Measurements from ENCODE around the gene EP400.

EP400 gene

DNA sequence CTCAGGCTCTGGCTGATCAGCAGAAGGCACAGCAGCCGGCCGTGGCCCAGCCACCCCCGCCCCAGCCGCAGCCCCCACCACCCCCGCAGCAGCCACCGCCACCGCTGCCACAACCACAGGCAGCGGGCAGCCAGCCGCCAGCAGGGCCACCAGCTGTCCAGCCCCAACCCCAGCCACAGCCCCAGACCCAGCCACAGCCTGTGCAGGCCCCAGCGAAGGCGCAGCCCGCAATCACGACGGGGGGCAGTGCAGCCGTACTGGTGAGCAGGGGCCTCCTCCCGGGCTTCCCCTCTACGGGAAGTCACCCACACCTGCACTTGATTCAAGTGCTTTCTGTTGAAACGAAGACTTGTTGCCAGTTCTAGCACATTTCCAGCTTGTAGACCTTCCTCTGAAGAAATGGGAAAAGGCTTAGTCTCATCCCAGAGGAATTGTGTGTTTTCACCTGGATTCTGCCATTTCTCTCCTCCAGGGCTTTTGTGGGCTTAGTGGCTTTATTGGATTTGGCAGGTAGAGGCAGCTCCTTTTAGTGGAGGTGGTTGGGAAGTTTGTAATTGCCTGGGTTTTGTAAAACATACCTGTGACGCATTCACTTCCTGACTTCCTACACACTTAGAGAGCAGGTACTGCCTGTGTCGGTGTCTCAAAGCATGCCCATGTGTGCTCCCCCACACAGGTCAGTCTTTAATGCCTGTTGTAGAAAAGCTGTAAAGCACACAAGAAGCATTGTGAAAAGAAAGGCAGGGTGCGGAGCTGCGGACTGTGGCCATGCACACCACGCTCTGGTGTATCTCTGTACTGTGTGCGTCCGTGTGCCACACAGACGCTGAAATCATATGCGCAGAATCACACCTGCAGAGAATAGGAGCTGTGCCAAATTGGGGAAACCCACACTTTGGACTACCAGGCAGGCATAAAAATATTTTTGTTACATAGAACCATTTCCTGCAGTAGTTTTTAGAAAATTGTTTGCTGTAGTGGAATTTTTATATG lies 103.9 kb downstream of the EP400 start:
- DNase-seq: no peak
- WGBS (ENCODE audit: insufficient coverage): 94% methylated on average over 21 of the region's 27 CpGs
- peaks cover 25 to 87% (median 72%) of the 10 kb centered on the region in 4 experiments for H3K36me3 ChIP-seq (ENCODE audit: control insufficient read depth in 4 of 4, insufficient read depth in 4 of 4, low read length in 3 of 4)
- no peaks in the 10 kb centered on the region for H3K9me3 ChIP-seq (ENCODE audit: control extremely low read depth in 1 of 5, control insufficient read depth in 4 of 5, insufficient read depth in 2 of 5, low read depth in 1 of 5, low read length in 4 of 5)
- no peaks in the 10 kb centered on the region for H3K27me3 ChIP-seq (replicated peaks in 2 of 5; ENCODE audit: control insufficient read depth in 4 of 5, insufficient read depth in 5 of 5, low read length in 4 of 5)
- ChIA-PET POLR2A (no interaction called here), CTCF (interaction anchor here (1.8 kb wide), 1 partner anchor 14 kb away, joined by 4 read pairs; no protein-coding TSS in a partner anchor)
- no peak overlapping the region for H3K27ac ChIP-seq (ENCODE audit: insufficient read depth in 1 of 2, low read depth in 1 of 2, low read length in 2 of 2, poor library complexity in 1 of 2, severe bottlenecking in 2 of 2)
- no peak overlapping the region for H3K4me3 ChIP-seq (ENCODE audit: control insufficient read depth in 1 of 7, extremely low read depth in 1 of 7, insufficient read depth in 4 of 7, low read depth in 2 of 7, low read length in 6 of 7)
- peaks cover 0 to 10% (median 2%) of the 10 kb centered on the region in 4 experiments for H3K4me1 ChIP-seq (ENCODE audit: control extremely low read depth in 1 of 4, control insufficient read depth in 4 of 4, insufficient read depth in 4 of 4, low read length in 3 of 4)

DNA sequence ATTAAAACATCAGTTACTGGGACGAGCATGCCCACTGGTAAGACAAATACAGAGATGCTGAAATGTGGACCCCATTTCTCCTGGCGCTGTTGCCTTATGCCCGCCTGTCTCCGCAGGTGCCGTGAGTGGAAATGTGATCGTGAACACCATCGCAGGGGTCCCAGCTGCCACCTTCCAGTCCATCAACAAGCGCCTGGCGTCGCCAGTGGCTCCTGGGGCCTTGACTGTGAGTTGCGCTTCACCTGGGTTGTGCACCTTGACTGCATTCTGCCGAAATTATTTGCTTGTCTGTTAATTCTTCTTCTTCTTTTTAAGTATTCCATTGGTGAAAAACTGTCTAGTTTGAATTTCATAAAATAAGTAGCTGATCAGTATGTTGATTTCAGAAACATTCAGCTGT lies 105.2 kb downstream of the EP400 start:
- Histone ChIP-seq H3K27ac (ENCODE audit: insufficient read depth in 1 of 2, low read depth in 1 of 2, low read length in 2 of 2, poor library complexity in 1 of 2, severe bottlenecking in 2 of 2) (no peak overlapping the region), H3K27me3 (replicated peaks in 2 of 5; ENCODE audit: control insufficient read depth in 4 of 5, insufficient read depth in 5 of 5, low read length in 4 of 5) (no peaks in the 10 kb centered on the region), H3K4me1 (ENCODE audit: control extremely low read depth in 1 of 4, control insufficient read depth in 4 of 4, insufficient read depth in 4 of 4, low read length in 3 of 4) (no peaks in the 10 kb centered on the region), H3K36me3 (ENCODE audit: control insufficient read depth in 4 of 4, insufficient read depth in 4 of 4, low read length in 3 of 4) (peaks cover 29 to 83% (median 67%) of the 10 kb centered on the region in 4 experiments), H3K4me3 (ENCODE audit: control insufficient read depth in 1 of 7, extremely low read depth in 1 of 7, insufficient read depth in 4 of 7, low read depth in 2 of 7, low read length in 6 of 7) (no peak overlapping the region), H3K9me3 (ENCODE audit: control extremely low read depth in 1 of 5, control insufficient read depth in 4 of 5, insufficient read depth in 2 of 5, low read depth in 1 of 5, low read length in 4 of 5) (no peaks in the 10 kb centered on the region)
- DNase-seq: no peak
- POLR2A ChIA-PET: no interaction called here
- WGBS (ENCODE audit: insufficient coverage): 100% methylated on average over 11 of the region's 12 CpGs
- CTCF ChIA-PET: interaction anchor here (1.8 kb wide), 1 partner anchor 13 kb away, joined by 4 read pairs; no protein-coding TSS in a partner anchor

DNA sequence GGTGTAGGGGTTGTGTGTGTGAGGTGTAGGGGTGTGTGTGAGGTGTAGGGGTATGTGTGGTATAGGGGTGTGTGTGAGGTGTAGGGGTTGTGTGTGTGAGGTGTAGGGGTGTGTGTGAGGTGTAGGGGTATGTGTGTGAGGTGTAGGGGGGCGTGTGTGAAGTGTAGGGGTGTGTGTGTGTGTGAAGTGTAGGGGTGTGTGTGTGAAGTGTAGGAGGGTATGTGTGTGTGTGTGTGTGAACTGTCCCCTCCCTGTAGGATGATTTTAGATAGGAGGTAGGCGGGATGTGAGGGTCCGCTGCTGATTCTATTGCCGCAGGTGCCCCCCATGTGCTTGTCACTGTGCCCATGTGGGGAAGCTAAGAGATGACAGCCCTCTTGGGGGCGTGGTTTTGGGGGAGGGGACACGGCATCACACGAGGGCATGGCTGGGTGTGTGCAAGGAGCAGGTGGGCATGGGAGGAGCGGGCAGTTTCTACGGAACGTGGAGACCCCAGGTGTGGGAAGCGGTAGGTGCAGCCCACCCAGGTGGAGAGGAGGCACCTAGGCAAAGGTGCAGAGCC lies 105.9 kb downstream of the EP400 start:
- Histone ChIP-seq H3K27me3 (replicated peaks in 2 of 5; ENCODE audit: control insufficient read depth in 4 of 5, insufficient read depth in 5 of 5, low read length in 4 of 5) (no peaks in the 10 kb centered on the region), H3K36me3 (ENCODE audit: control insufficient read depth in 4 of 4, insufficient read depth in 4 of 4, low read length in 3 of 4) (peaks cover 27 to 78% (median 64%) of the 10 kb centered on the region in 4 experiments), H3K4me3 (ENCODE audit: control insufficient read depth in 1 of 7, extremely low read depth in 1 of 7, insufficient read depth in 4 of 7, low read depth in 2 of 7, low read length in 6 of 7) (no peak overlapping the region), H3K27ac (ENCODE audit: insufficient read depth in 1 of 2, low read depth in 1 of 2, low read length in 2 of 2, poor library complexity in 1 of 2, severe bottlenecking in 2 of 2) (no peak overlapping the region), H3K9me3 (ENCODE audit: control extremely low read depth in 1 of 5, control insufficient read depth in 4 of 5, insufficient read depth in 2 of 5, low read depth in 1 of 5, low read length in 4 of 5) (no peaks in the 10 kb centered on the region), H3K4me1 (ENCODE audit: control extremely low read depth in 1 of 4, control insufficient read depth in 4 of 4, insufficient read depth in 4 of 4, low read length in 3 of 4) (no peaks in the 10 kb centered on the region)
- ChIA-PET CTCF (no interaction called here), POLR2A (no interaction called here)
- 100% methylated on average over 7 of the region's 11 CpGs for WGBS (ENCODE audit: insufficient coverage)
- DNase-seq: no peak

DNA sequence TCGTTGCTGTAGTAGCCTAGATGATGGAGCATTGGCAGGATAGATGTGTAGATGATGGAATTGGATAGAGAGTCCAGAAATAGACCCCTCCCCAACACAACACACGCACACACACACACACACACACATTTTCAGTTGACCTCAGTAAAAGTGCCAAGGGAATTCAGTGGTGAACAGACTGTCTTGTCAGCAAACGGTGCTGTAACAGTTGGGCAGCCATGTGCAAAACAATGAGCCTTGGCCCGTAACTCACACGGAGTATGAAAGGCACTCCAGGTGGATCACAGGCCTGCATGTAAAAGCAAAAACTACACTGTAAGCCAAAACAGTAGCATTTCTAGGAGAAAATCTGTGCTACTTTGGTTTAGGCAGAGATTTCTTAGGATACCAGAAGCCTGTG lies 106.6 kb downstream of the EP400 start:
- 73% methylated on average over 3 of the region's 5 CpGs for WGBS (ENCODE audit: insufficient coverage)
- CTCF ChIA-PET: no interaction called here
- Histone ChIP-seq H3K9me3 (ENCODE audit: control extremely low read depth in 1 of 5, control insufficient read depth in 4 of 5, insufficient read depth in 2 of 5, low read depth in 1 of 5, low read length in 4 of 5) (no peaks in the 10 kb centered on the region), H3K4me1 (ENCODE audit: control extremely low read depth in 1 of 4, control insufficient read depth in 4 of 4, insufficient read depth in 4 of 4, low read length in 3 of 4) (no peaks in the 10 kb centered on the region), H3K36me3 (ENCODE audit: control insufficient read depth in 4 of 4, insufficient read depth in 4 of 4, low read length in 3 of 4) (peaks cover 28 to 76% (median 60%) of the 10 kb centered on the region in 4 experiments), H3K27ac (ENCODE audit: insufficient read depth in 1 of 2, low read depth in 1 of 2, low read length in 2 of 2, poor library complexity in 1 of 2, severe bottlenecking in 2 of 2) (no peak overlapping the region), H3K4me3 (ENCODE audit: control insufficient read depth in 1 of 7, extremely low read depth in 1 of 7, insufficient read depth in 4 of 7, low read depth in 2 of 7, low read length in 6 of 7) (no peak overlapping the region), H3K27me3 (replicated peaks in 2 of 5; ENCODE audit: control insufficient read depth in 4 of 5, insufficient read depth in 5 of 5, low read length in 4 of 5) (no peaks in the 10 kb centered on the region)
- POLR2A ChIA-PET: no interaction called here
- DNase-seq: no peak

DNA sequence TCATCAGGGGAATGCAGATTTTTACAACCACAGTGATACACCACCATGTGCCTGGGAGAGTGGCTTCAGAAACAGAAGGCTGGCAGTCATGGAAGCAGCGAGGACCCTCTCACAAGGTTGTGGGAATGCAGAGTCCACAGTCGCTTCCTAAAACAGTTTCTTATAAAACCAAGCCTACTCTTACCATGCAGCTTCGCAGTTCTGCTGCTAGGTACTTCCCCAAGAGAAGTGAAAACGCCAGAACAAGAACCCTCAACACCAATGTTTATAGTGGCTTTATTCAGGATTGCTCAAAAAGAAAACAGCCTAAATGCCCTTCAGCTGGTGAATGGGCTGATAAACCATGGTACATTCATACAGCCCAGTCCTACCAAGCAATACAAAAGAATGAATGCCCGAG lies 107.2 kb downstream of the EP400 start:
- DNase-seq: no peak
- H3K4me3 ChIP-seq (ENCODE audit: control insufficient read depth in 1 of 7, extremely low read depth in 1 of 7, insufficient read depth in 4 of 7, low read depth in 2 of 7, low read length in 6 of 7): no peak overlapping the region
- peaks cover 26 to 77% (median 60%) of the 10 kb centered on the region in 4 experiments for H3K36me3 ChIP-seq (ENCODE audit: control insufficient read depth in 4 of 4, insufficient read depth in 4 of 4, low read length in 3 of 4)
- WGBS (ENCODE audit: insufficient coverage): 91% methylated on average over 3 of the region's 5 CpGs
- no peaks in the 10 kb centered on the region for H3K4me1 ChIP-seq (ENCODE audit: control extremely low read depth in 1 of 4, control insufficient read depth in 4 of 4, insufficient read depth in 4 of 4, low read length in 3 of 4)
- ChIA-PET POLR2A (no interaction called here), CTCF (no interaction called here)
- H3K27ac ChIP-seq (ENCODE audit: insufficient read depth in 1 of 2, low read depth in 1 of 2, low read length in 2 of 2, poor library complexity in 1 of 2, severe bottlenecking in 2 of 2): no peak overlapping the region
- no peaks in the 10 kb centered on the region for H3K27me3 ChIP-seq (replicated peaks in 2 of 5; ENCODE audit: control insufficient read depth in 4 of 5, insufficient read depth in 5 of 5, low read length in 4 of 5)
- H3K9me3 ChIP-seq (ENCODE audit: control extremely low read depth in 1 of 5, control insufficient read depth in 4 of 5, insufficient read depth in 2 of 5, low read depth in 1 of 5, low read length in 4 of 5): no peaks in the 10 kb centered on the region

DNA sequence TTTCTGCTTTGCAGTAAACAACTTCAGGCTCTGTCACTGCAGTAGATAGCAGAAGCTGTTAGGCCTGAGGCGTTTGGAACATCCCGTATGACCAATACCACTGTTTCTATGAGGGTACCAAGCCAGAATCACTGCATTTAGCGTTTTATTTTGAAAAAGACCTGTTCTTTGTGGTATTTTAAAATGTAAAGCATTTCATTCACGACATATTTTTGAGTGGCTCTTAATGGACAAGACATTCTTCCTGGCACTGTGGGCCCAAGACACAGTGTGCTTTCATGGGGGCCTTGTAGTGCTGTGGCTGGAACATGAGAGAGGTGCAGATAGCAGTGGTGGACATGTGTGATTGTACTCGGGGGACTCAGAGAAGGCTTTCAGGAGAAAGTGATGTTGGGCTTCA lies 107.9 kb downstream of the EP400 start:
- Histone ChIP-seq H3K27ac (ENCODE audit: insufficient read depth in 1 of 2, low read depth in 1 of 2, low read length in 2 of 2, poor library complexity in 1 of 2, severe bottlenecking in 2 of 2) (no peak overlapping the region), H3K4me3 (ENCODE audit: control insufficient read depth in 1 of 7, extremely low read depth in 1 of 7, insufficient read depth in 4 of 7, low read depth in 2 of 7, low read length in 6 of 7) (no peak overlapping the region), H3K36me3 (ENCODE audit: control insufficient read depth in 4 of 4, insufficient read depth in 4 of 4, low read length in 3 of 4) (peaks cover 27 to 77% (median 58%) of the 10 kb centered on the region in 4 experiments), H3K27me3 (replicated peaks in 2 of 5; ENCODE audit: control insufficient read depth in 4 of 5, insufficient read depth in 5 of 5, low read length in 4 of 5) (no peaks in the 10 kb centered on the region), H3K4me1 (ENCODE audit: control extremely low read depth in 1 of 4, control insufficient read depth in 4 of 4, insufficient read depth in 4 of 4, low read length in 3 of 4) (no peaks in the 10 kb centered on the region), H3K9me3 (ENCODE audit: control extremely low read depth in 1 of 5, control insufficient read depth in 4 of 5, insufficient read depth in 2 of 5, low read depth in 1 of 5, low read length in 4 of 5) (no peaks in the 10 kb centered on the region)
- CTCF ChIA-PET: no interaction called here
- DNase-seq: no peak
- 100% methylated on average over 5 of the region's 5 CpGs for WGBS (ENCODE audit: insufficient coverage)
- POLR2A ChIA-PET: no interaction called here

DNA sequence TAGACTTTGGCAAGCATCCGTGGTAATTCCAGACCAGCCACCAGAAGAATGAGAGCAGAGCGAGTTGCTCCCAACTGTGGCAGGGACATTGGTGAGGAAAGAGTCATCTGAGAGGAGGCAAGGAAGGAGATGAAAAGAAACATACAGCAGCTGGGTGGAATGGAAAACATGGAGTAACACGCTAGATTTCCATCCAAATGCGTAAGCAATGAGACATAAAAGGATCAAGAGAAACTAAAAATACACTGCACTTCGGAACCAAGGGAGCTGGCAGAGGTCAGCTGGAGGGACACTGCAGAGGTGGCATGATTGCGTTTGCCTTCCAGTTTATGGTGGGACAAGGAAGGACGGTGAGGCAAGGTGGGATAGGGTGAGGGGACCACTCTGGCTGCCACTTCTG lies 111.5 kb downstream of the EP400 start:
- Histone ChIP-seq H3K4me3 (ENCODE audit: control insufficient read depth in 1 of 7, extremely low read depth in 1 of 7, insufficient read depth in 4 of 7, low read depth in 2 of 7, low read length in 6 of 7) (no peak overlapping the region), H3K27ac (ENCODE audit: insufficient read depth in 1 of 2, low read depth in 1 of 2, low read length in 2 of 2, poor library complexity in 1 of 2, severe bottlenecking in 2 of 2) (no peak overlapping the region), H3K27me3 (replicated peaks in 2 of 5; ENCODE audit: control insufficient read depth in 4 of 5, insufficient read depth in 5 of 5, low read length in 4 of 5) (no peaks in the 10 kb centered on the region), H3K36me3 (ENCODE audit: control insufficient read depth in 4 of 4, insufficient read depth in 4 of 4, low read length in 3 of 4) (peaks cover 24 to 70% (median 44%) of the 10 kb centered on the region in 4 experiments), H3K9me3 (ENCODE audit: control extremely low read depth in 1 of 5, control insufficient read depth in 4 of 5, insufficient read depth in 2 of 5, low read depth in 1 of 5, low read length in 4 of 5) (no peaks in the 10 kb centered on the region), H3K4me1 (ENCODE audit: control extremely low read depth in 1 of 4, control insufficient read depth in 4 of 4, insufficient read depth in 4 of 4, low read length in 3 of 4) (peaks cover 5 to 27% (median 11%) of the 10 kb centered on the region in 4 experiments)
- ChIA-PET POLR2A (interaction anchor here (0.7 kb wide), 1 partner anchor 245 kb away, joined by 3 read pairs; no protein-coding TSS in a partner anchor), CTCF (interaction anchor here (0.9 kb wide), 1 partner anchor 9 kb away, joined by 3 read pairs; no protein-coding TSS in a partner anchor)
- no peak for DNase-seq
- WGBS (ENCODE audit: insufficient coverage): over 99% methylated on average over 7 of the region's 7 CpGs

Data from common myeloid progenitor, CD34-positive (primary cell).